Sigmoid colon (tissue), 4 donors: ENCODE data around the gene KIF17.

Experiments used
- CTCF ChIP-seq, 4 experiments: fragments of 450-650 bp in 3 of 4; fragments of 200-600 bp in 1 of 4; IDR thresholded peaks; one replicate each; pipeline ENCODE4 v1.5.1; 2016 to 2019; ENCODE audit warnings: antibody characterized with exemption in 4 of 4, mild to moderate bottlenecking in 3 of 4, moderate library complexity in 2 of 4
- POLR2AphosphoS5 ChIP-seq, 4 donors: sonication (generic); formaldehyde crosslinking; IDR thresholded peaks; one replicate each; pipeline ENCODE4 v1.6.1; 2017; ENCODE audit warnings: antibody characterized with exemption in 4 of 4

- TF ChIP-seq POLR2AphosphoS5 (IDR thresholded peaks at IDR 0.05), result no peak
- TF ChIP-seq CTCF (IDR thresholded peaks at IDR 0.05), result no peak
Observed at GRCh38 chr1:20630729-20631128, 87.1 kb downstream of the KIF17 start.
